ENCODE data around the gene SYNJ1. TPM values are rescaled to one million over a fixed set of nuclear protein-coding genes. Genes with fewer than 3 reads are reported as not detected.

SYNJ1 gene
- total and polyA plus RNA-seq, 9 of the 15 experiments (the other 6 are each of a cell fraction or from before 2014, with no cell fraction given) = 2.4 to 10.6 (median 5.6) TPM

DNA sequence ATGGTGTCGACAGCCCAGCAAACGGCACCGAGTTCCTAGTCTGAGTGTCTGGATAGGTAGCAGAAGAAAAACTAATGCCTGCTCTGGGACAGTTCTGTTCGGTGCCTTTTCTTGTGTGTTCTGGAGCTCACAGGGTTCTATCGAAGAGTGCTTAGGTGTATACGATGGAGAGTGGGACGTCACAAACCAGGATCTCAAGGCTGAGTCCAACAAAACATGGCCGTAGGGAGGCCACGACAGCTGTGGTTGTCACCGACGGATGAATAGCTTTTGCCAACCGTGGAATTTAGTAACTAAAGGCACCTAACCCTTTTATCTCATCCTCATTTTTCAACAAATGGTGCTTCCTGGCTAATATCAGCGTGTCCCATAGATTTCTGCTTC lies 635 bp upstream of the SYNJ1 start (continued):
- TF ChIP-seq, protein P1, sequence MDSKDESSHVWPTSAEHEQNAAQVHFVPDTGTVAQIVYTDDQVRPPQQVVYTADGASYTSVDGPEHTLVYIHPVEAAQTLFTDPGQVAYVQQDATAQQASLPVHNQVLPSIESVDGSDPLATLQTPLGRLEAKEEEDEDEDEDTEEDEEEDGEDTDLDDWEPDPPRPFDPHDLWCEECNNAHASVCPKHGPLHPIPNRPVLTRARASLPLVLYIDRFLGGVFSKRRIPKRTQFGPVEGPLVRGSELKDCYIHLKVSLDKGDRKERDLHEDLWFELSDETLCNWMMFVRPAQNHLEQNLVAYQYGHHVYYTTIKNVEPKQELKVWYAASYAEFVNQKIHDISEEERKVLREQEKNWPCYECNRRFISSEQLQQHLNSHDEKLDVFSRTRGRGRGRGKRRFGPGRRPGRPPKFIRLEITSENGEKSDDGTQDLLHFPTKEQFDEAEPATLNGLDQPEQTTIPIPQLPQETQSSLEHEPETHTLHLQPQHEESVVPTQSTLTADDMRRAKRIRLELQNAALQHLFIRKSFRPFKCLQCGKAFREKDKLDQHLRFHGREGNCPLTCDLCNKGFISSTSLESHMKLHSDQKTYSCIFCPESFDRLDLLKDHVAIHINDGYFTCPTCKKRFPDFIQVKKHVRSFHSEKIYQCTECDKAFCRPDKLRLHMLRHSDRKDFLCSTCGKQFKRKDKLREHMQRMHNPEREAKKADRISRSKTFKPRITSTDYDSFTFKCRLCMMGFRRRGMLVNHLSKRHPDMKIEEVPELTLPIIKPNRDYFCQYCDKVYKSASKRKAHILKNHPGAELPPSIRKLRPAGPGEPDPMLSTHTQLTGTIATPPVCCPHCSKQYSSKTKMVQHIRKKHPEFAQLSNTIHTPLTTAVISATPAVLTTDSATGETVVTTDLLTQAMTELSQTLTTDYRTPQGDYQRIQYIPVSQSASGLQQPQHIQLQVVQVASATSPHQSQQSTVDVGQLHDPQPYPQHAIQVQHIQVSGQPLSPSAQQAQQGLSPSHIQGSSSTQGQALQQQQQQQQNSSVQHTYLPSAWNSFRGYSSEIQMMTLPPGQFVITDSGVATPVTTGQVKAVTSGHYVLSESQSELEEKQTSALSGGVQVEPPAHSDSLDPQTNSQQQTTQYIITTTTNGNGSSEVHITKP (IDR thresholded peaks at IDR 0.05; ENCODE audit: partially characterized antibody) = no peak
- TF ChIP-seq MTA1 (IDR thresholded peaks at IDR 0.05; ENCODE audit: borderline replicate concordance) (no peak), TAF1 (IDR thresholded peaks at IDR 0.05; ENCODE audit: control insufficient read depth, extremely low read depth, insufficient read depth, low read length, severe bottlenecking) (no peak), JUND (IDR thresholded peaks at IDR 0.05; ENCODE audit: borderline replicate concordance, low read depth, low read length) (no peak), JUND (tag; IDR thresholded peaks at IDR 0.05; ENCODE audit: borderline replicate concordance, low read depth, low read length) (peak; percentile 41; the same call in 1 of the 3 replicates), ETV1 (tag; conservative IDR thresholded peaks at IDR 0.05; ENCODE audit: low read depth) (no peak), LARP7 (IDR thresholded peaks at IDR 0.05) (no peak), KLF10 (CRISPR knock-in tag; IDR thresholded peaks at IDR 0.05) (no peak)
- TF ChIP-seq, protein P2, sequence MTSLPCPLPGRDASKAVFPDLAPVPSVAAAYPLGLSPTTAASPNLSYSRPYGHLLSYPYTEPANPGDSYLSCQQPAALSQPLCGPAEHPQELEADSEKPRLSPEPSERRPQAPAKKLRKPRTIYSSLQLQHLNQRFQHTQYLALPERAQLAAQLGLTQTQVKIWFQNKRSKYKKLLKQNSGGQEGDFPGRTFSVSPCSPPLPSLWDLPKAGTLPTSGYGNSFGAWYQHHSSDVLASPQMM (CRISPR knock-in tag; IDR thresholded peaks at IDR 0.05) = no peak
- TF ChIP-seq, protein P3, sequence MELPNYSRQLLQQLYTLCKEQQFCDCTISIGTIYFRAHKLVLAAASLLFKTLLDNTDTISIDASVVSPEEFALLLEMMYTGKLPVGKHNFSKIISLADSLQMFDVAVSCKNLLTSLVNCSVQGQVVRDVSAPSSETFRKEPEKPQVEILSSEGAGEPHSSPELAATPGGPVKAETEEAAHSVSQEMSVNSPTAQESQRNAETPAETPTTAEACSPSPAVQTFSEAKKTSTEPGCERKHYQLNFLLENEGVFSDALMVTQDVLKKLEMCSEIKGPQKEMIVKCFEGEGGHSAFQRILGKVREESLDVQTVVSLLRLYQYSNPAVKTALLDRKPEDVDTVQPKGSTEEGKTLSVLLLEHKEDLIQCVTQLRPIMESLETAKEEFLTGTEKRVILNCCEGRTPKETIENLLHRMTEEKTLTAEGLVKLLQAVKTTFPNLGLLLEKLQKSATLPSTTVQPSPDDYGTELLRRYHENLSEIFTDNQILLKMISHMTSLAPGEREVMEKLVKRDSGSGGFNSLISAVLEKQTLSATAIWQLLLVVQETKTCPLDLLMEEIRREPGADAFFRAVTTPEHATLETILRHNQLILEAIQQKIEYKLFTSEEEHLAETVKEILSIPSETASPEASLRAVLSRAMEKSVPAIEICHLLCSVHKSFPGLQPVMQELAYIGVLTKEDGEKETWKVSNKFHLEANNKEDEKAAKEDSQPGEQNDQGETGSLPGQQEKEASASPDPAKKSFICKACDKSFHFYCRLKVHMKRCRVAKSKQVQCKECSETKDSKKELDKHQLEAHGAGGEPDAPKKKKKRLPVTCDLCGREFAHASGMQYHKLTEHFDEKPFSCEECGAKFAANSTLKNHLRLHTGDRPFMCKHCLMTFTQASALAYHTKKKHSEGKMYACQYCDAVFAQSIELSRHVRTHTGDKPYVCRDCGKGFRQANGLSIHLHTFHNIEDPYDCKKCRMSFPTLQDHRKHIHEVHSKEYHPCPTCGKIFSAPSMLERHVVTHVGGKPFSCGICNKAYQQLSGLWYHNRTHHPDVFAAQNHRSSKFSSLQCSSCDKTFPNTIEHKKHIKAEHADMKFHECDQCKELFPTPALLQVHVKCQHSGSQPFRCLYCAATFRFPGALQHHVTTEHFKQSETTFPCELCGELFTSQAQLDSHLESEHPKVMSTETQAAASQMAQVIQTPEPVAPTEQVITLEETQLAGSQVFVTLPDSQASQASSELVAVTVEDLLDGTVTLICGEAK (IDR thresholded peaks at IDR 0.05) = no peak
- TF ChIP-seq, protein P3 (CRISPR knock-in tag; IDR thresholded peaks at IDR 0.05) = no peak
- TF ChIP-seq, protein P4, sequence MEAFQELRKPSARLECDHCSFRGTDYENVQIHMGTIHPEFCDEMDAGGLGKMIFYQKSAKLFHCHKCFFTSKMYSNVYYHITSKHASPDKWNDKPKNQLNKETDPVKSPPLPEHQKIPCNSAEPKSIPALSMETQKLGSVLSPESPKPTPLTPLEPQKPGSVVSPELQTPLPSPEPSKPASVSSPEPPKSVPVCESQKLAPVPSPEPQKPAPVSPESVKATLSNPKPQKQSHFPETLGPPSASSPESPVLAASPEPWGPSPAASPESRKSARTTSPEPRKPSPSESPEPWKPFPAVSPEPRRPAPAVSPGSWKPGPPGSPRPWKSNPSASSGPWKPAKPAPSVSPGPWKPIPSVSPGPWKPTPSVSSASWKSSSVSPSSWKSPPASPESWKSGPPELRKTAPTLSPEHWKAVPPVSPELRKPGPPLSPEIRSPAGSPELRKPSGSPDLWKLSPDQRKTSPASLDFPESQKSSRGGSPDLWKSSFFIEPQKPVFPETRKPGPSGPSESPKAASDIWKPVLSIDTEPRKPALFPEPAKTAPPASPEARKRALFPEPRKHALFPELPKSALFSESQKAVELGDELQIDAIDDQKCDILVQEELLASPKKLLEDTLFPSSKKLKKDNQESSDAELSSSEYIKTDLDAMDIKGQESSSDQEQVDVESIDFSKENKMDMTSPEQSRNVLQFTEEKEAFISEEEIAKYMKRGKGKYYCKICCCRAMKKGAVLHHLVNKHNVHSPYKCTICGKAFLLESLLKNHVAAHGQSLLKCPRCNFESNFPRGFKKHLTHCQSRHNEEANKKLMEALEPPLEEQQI (IDR thresholded peaks at IDR 0.05) = peak; percentile 84; the same call in 1 of the 2 replicates

All from K562 (cell line).